Measurements from ENCODE around the gene TMEM200A. TPM values are rescaled to one million over a fixed set of nuclear protein-coding genes. Genes with fewer than 3 reads are reported as not detected.

The TMEM200A gene
- total RNA-seq, 1 experiment from 2014 or later = 2.0 TPM

DNA sequence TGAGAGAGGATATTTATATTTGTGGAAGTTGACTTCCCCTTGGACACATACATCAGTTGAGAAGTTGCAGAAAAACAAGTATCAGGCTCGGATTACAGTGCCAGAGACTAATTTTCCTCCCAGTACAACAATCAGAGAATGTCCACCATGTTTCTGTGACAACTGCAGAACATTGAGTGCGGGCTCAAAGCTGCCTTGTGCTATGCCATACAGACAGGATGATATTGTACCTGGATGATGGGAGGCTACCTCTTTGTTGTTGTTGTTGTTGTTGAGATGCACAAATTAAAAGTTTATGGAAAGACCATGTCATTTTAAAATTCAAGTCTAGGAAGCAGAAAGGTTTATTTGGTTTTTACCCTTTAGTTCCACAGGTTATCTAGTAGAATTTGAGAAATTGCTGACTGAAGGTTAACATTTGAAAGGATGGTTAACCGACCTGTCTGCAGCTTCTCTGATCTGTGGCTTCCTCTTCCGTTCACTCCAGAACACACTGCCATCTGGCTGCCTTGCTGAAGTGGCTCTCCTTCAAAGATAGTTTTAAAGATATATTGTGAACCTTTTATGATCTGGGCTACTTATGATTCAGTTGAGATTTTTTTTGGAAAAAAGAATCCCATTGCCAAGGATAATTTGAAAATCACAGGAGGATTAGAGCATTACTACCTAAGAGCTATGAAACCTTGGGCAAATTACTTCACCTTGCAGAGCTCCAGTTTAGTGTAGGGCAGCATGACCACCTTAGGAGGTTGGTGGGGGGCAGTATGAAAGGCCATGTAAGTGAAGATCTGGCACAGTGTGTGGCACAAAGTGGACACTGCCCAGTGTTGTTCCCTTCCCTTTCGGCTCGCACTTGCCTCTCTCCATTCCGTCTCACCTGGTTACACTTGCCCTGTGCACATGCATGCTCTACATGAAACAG, 15.9 kb downstream of the TMEM200A start:
- H3K27me3 ChIP-seq (replicated peaks; ENCODE audit: insufficient read depth, low read depth, low read length, poor library complexity) = no peaks in the 10 kb centered on the region
- POLR2A ChIA-PET (ENCODE audit: low non-redundant PET) = no interaction called here
- no TSS peak for BruUV-seq (replicated peaks)
- no peaks in the 10 kb centered on the region for H3K9me3 ChIP-seq (ENCODE audit: low read depth, low read length, poor library complexity, severe bottlenecking)
- no peaks in the 10 kb centered on the region for H3K4me1 ChIP-seq (ENCODE audit: insufficient read depth, low read length, poor library complexity, severe bottlenecking)
- TF ChIP-seq EZH2 (IDR thresholded peaks at IDR 0.05; ENCODE audit: borderline replicate concordance, low read depth, low read length, poor library complexity, severe bottlenecking) (no peak), CTCF (conservative IDR thresholded peaks at IDR 0.05; ENCODE audit: low read depth, low read length) (no peak)
- CTCF ChIA-PET = no interaction called here
- intact Hi-C loops (cut with micrococcal nuclease; ENCODE audit: unreplicated experiment) = no loop called here
- H3K27ac ChIP-seq (ENCODE audit: low read depth, low read length, poor library complexity, severe bottlenecking) = no peak overlapping the region
- no peaks in the 10 kb centered on the region for H3K36me3 ChIP-seq (ENCODE audit: insufficient read depth, low read length, poor library complexity, severe bottlenecking)
- no peak for DNase-seq (ENCODE audit: low spot score)
- H3K4me3 ChIP-seq (ENCODE audit: low read depth, low read length, poor library complexity, severe bottlenecking) = no peak overlapping the region

- TF ChIP-seq EZH2 (IDR thresholded peaks at IDR 0.05; ENCODE audit: borderline replicate concordance, low read depth, low read length, poor library complexity, severe bottlenecking) (no peak), CTCF (conservative IDR thresholded peaks at IDR 0.05; ENCODE audit: low read depth, low read length) (no peak)
- no peaks in the 10 kb centered on the region for H3K4me1 ChIP-seq (ENCODE audit: insufficient read depth, low read length, poor library complexity, severe bottlenecking)
- DNase-seq (ENCODE audit: low spot score) = no peak
- intact Hi-C loops (cut with micrococcal nuclease; ENCODE audit: unreplicated experiment) = no loop called here
- no TSS peak for BruUV-seq (replicated peaks)
- H3K4me3 ChIP-seq (ENCODE audit: low read depth, low read length, poor library complexity, severe bottlenecking) = no peak overlapping the region
- no peaks in the 10 kb centered on the region for H3K9me3 ChIP-seq (ENCODE audit: low read depth, low read length, poor library complexity, severe bottlenecking)
- ChIA-PET CTCF (no interaction called here), POLR2A (ENCODE audit: low non-redundant PET) (no interaction called here)
- H3K27me3 ChIP-seq (replicated peaks; ENCODE audit: insufficient read depth, low read depth, low read length, poor library complexity) = no peaks in the 10 kb centered on the region
- no peak overlapping the region for H3K27ac ChIP-seq (ENCODE audit: low read depth, low read length, poor library complexity, severe bottlenecking)
- no peaks in the 10 kb centered on the region for H3K36me3 ChIP-seq (ENCODE audit: insufficient read depth, low read length, poor library complexity, severe bottlenecking)
These were observed 17.2 kb downstream of the TMEM200A start for GRCh38 chr6:130382872-130383490.

- Histone ChIP-seq H3K27ac (ENCODE audit: low read depth, low read length, poor library complexity, severe bottlenecking) (no peak overlapping the region), H3K4me1 (ENCODE audit: insufficient read depth, low read length, poor library complexity, severe bottlenecking) (no peaks in the 10 kb centered on the region), H3K9me3 (ENCODE audit: low read depth, low read length, poor library complexity, severe bottlenecking) (no peaks in the 10 kb centered on the region), H3K36me3 (ENCODE audit: insufficient read depth, low read length, poor library complexity, severe bottlenecking) (no peaks in the 10 kb centered on the region), H3K4me3 (ENCODE audit: low read depth, low read length, poor library complexity, severe bottlenecking) (no peak overlapping the region), H3K27me3 (replicated peaks; ENCODE audit: insufficient read depth, low read depth, low read length, poor library complexity) (no peaks in the 10 kb centered on the region)
- intact Hi-C loops (cut with micrococcal nuclease; ENCODE audit: unreplicated experiment) = no loop called here
- DNase-seq (ENCODE audit: low spot score) = no peak
- ChIA-PET CTCF (no interaction called here), POLR2A (ENCODE audit: low non-redundant PET) (no interaction called here)
- no TSS peak for BruUV-seq (replicated peaks)
- TF ChIP-seq CTCF (conservative IDR thresholded peaks at IDR 0.05; ENCODE audit: low read depth, low read length) = no peak
- TF ChIP-seq EZH2 (IDR thresholded peaks at IDR 0.05; ENCODE audit: borderline replicate concordance, low read depth, low read length, poor library complexity, severe bottlenecking) = no peak
These were observed 19.4 kb downstream of the TMEM200A start for GRCh38 chr6:130385064-130385695.
